ENCODE measurements around the gene TDRD9.

GRCh38 chr14:103894723-103895059 is 33.6 kb upstream of the TDRD9 start:
- TF ChIP-seq CTCF (IDR thresholded peaks at IDR 0.05; ENCODE audit: low read depth, low read length) = no peak
- TF ChIP-seq POLR2A (IDR thresholded peaks at IDR 0.05; ENCODE audit: extremely low read depth, insufficient read length) = no peak
